ENCODE results near the gene GXYLT1. TPM values are rescaled to one million over a fixed set of nuclear protein-coding genes. Genes with fewer than 3 reads are reported as not detected.

The GXYLT1 gene
- total and polyA plus RNA-seq, 2 of the 13 experiments (the other 11 are each of a cell fraction or from before 2014, with no cell fraction given): 7.8 to 17.0 TPM

DNA sequence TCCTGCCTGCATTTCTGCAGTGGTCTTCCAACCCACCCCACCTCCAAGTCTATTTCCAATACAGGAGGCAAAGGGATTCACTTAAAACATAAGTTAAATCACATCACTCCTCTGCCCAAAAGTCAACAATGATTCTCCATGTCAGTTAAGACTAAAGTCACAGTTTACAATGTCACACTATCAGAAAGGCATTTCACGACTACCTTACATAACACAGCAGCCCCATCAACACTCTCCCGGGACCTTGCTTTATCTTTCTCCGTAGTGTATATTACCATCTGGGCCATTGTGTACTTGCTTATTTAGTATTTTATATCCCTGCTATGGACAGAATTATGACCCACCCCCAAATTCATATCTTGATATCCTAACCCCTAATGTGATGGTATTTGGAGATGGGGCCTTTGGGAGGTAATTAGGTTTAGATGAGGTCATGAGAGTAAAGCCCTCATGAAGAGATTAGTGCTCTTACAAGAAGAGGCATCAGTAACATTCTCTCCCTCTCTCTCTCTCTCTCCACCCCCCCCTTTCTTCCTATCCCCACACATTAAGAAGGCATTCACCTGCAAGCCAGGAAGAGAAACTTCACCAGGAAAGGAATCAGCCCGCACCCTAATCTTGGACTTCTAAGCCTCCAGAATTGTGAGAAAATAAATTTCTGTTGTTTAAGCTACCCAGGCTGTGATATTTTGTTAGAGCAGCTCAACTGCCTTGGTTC lies 112.7 kb downstream of the GXYLT1 start:
- ChIA-PET CTCF (ENCODE audit: low intra/inter-chr PET ratio, low total read pairs) (no interaction called here), POLR2A (no interaction called here)
- no peak for DNase-seq (ENCODE audit: low spot score)
- no peak for ATAC-seq
- Histone ChIP-seq H3K4me1 (ENCODE audit: insufficient read depth, low read length) (no peaks in the 10 kb centered on the region), H2AFZ (ENCODE audit: low read length) (no peak overlapping the region), H3K9ac (ENCODE audit: insufficient read depth, low read depth, low read length) (no peak overlapping the region), H3K4me2 (ENCODE audit: low read depth, low read length) (no peak overlapping the region), H3K27ac (ENCODE audit: extremely low read length, insufficient read depth, low read length) (no peak overlapping the region), H3K79me2 (ENCODE audit: insufficient read depth, low read length) (no peaks in the 10 kb centered on the region), H3K36me3 (replicated peaks in 1 of 2; ENCODE audit: control insufficient read depth in 1 of 2, insufficient read depth in 2 of 2, low read length in 2 of 2) (no peaks in the 10 kb centered on the region), H3K4me3 (replicated peaks in 1 of 3; ENCODE audit: insufficient read depth in 1 of 3, low read depth in 2 of 3, low read length in 3 of 3) (no peak overlapping the region), H3K27me3 (ENCODE audit: control insufficient read depth in 1 of 2, insufficient read depth in 2 of 2, low read length in 2 of 2) (no peaks in the 10 kb centered on the region), H3K9me3 (ENCODE audit: low read length) (no peaks in the 10 kb centered on the region), H4K20me1 (ENCODE audit: insufficient read depth, low read length) (no peaks in the 10 kb centered on the region)
- WGBS (ENCODE audit: low lambda C conversion rate): 14% methylated on average over 4 of the region's 4 CpGs
- TF ChIP-seq THAP7 (CRISPR knock-in tag; IDR thresholded peaks at IDR 0.05): no peak
- no peak for TF ChIP-seq ZNF143 (CRISPR knock-in tag; IDR thresholded peaks at IDR 0.05)
- no peak for TF ChIP-seq FOXO1 (CRISPR knock-in tag; IDR thresholded peaks at IDR 0.05)
- TF ChIP-seq, protein P1, sequence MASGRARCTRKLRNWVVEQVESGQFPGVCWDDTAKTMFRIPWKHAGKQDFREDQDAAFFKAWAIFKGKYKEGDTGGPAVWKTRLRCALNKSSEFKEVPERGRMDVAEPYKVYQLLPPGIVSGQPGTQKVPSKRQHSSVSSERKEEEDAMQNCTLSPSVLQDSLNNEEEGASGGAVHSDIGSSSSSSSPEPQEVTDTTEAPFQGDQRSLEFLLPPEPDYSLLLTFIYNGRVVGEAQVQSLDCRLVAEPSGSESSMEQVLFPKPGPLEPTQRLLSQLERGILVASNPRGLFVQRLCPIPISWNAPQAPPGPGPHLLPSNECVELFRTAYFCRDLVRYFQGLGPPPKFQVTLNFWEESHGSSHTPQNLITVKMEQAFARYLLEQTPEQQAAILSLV (CRISPR knock-in tag; IDR thresholded peaks at IDR 0.05; ENCODE audit: borderline replicate concordance): no peak
- TF ChIP-seq TGIF2 (CRISPR knock-in tag; IDR thresholded peaks at IDR 0.05): no peak
- TF ChIP-seq DBP (CRISPR knock-in tag; IDR thresholded peaks at IDR 0.05; ENCODE audit: not compliant biosample characterization): no peak
- TF ChIP-seq, protein P2, sequence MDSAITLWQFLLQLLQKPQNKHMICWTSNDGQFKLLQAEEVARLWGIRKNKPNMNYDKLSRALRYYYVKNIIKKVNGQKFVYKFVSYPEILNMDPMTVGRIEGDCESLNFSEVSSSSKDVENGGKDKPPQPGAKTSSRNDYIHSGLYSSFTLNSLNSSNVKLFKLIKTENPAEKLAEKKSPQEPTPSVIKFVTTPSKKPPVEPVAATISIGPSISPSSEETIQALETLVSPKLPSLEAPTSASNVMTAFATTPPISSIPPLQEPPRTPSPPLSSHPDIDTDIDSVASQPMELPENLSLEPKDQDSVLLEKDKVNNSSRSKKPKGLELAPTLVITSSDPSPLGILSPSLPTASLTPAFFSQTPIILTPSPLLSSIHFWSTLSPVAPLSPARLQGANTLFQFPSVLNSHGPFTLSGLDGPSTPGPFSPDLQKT (CRISPR knock-in tag; IDR thresholded peaks at IDR 0.05; ENCODE audit: borderline replicate concordance): no peak
- TF ChIP-seq, protein P3, sequence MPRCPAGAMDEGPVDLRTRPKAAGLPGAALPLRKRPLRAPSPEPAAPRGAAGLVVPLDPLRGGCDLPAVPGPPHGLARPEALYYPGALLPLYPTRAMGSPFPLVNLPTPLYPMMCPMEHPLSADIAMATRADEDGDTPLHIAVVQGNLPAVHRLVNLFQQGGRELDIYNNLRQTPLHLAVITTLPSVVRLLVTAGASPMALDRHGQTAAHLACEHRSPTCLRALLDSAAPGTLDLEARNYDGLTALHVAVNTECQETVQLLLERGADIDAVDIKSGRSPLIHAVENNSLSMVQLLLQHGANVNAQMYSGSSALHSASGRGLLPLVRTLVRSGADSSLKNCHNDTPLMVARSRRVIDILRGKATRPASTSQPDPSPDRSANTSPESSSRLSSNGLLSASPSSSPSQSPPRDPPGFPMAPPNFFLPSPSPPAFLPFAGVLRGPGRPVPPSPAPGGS (CRISPR knock-in tag; IDR thresholded peaks at IDR 0.05): no peak
- TF ChIP-seq, protein P4, sequence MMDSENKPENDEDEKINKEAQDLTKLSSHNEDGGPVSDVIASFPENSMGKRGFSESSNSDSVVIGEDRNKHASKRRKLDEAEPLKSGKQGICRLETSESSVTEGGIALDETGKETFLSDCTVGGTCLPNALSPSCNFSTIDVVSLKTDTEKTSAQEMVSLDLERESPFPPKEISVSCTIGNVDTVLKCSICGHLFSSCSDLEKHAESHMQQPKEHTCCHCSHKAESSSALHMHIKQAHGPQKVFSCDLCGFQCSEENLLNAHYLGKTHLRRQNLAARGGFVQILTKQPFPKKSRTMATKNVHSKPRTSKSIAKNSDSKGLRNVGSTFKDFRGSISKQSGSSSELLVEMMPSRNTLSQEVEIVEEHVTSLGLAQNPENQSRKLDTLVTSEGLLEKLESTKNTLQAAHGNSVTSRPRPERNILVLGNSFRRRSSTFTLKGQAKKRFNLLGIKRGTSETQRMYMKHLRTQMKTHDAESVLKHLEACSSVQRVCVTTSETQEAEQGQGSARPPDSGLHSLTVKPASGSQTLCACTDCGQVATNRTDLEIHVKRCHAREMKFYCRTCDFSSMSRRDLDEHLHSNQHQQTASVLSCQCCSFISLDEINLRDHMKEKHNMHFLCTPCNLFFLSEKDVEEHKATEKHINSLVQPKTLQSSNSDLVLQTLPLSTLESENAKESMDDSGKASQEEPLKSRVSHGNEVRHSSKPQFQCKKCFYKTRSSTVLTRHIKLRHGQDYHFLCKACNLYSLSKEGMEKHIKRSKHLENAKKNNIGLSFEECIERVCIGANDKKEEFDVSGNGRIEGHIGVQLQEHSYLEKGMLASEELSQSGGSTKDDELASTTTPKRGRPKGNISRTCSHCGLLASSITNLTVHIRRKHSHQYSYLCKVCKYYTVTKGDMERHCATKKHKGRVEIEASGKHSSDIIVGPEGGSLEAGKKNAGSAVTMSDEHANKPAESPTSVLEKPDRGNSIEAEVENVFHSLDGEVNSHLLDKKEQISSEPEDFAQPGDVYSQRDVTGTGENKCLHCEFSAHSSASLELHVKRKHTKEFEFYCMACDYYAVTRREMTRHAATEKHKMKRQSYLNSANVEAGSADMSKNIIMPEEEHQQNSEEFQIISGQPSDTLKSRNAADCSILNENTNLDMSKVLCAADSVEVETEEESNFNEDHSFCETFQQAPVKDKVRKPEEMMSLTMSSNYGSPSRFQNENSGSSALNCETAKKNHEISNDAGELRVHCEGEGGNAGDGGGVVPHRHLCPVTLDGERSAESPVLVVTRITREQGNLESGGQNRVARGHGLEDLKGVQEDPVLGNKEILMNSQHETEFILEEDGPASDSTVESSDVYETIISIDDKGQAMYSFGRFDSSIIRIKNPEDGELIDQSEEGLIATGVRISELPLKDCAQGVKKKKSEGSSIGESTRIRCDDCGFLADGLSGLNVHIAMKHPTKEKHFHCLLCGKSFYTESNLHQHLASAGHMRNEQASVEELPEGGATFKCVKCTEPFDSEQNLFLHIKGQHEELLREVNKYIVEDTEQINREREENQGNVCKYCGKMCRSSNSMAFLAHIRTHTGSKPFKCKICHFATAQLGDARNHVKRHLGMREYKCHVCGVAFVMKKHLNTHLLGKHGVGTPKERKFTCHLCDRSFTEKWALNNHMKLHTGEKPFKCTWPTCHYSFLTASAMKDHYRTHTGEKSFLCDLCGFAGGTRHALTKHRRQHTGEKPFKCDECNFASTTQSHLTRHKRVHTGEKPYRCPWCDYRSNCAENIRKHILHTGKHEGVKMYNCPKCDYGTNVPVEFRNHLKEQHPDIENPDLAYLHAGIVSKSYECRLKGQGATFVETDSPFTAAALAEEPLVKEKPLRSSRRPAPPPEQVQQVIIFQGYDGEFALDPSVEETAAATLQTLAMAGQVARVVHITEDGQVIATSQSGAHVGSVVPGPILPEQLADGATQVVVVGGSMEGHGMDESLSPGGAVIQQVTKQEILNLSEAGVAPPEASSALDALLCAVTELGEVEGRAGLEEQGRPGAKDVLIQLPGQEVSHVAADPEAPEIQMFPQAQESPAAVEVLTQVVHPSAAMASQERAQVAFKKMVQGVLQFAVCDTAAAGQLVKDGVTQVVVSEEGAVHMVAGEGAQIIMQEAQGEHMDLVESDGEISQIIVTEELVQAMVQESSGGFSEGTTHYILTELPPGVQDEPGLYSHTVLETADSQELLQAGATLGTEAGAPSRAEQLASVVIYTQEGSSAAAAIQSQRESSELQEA (CRISPR knock-in tag; IDR thresholded peaks at IDR 0.05; ENCODE audit: not compliant biosample characterization): no peak
- FAIRE-seq: no peak
- no TSS peak for BruUV-seq (replicated peaks)
- intact Hi-C loops (cut with micrococcal nuclease; ENCODE audit: unreplicated experiment) (no loop called here), in situ Hi-C loops (cut with HindIII; ENCODE audit: extremely low pct_ligation_motif_present, low pct_unique_long_range_greater_than_20kb) (no loop called here)

Data from HepG2 (cell line).